NCI-H2107 (cell line): ENCODE results near the gene KRTAP12-2.
"Not testable (repeated sequence)": the region's sequence is repeated elsewhere in the genome, so short reads cannot be mapped to it uniquely, and the experiment has no call there.

Experiments
- DNase-seq: peaks from one replicate; lab custom pipeline; 2025; lab: John Stamatoyannopoulos, UW

KRTAP12-2 gene

GRCh38 chr21:44684077-44684476 lies 17.4 kb upstream of the KRTAP12-2 start:
- no peak for DNase-seq

DNA sequence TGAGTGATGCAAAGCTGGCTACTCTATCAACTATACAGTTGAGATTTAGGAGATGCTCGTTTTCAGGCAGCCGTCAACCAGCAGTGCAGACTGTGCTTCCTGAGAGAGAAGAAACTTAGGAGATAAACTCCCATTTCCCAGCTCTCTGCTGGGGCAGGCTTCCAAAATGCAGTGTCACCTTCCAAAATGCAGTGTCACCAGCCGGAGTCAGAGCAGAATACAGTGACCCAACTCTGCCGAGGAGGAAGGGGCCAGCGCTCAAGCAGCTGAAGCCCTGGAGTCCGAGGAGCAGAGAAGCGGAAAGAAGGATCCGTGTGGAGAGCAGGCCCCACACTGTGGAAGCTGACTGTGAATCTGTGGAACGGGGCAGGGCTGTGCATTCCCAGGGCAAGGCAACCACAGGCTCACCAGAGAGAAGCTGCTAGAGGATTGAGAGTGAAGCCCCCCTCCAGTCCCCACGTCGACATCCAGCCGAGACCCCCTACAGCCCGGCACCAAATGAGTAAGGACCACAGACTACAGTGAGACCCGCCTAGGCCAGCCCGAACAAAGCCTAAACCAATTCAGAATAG lies 15.9 kb upstream of the KRTAP12-2 start:
- no peak for DNase-seq

DNA sequence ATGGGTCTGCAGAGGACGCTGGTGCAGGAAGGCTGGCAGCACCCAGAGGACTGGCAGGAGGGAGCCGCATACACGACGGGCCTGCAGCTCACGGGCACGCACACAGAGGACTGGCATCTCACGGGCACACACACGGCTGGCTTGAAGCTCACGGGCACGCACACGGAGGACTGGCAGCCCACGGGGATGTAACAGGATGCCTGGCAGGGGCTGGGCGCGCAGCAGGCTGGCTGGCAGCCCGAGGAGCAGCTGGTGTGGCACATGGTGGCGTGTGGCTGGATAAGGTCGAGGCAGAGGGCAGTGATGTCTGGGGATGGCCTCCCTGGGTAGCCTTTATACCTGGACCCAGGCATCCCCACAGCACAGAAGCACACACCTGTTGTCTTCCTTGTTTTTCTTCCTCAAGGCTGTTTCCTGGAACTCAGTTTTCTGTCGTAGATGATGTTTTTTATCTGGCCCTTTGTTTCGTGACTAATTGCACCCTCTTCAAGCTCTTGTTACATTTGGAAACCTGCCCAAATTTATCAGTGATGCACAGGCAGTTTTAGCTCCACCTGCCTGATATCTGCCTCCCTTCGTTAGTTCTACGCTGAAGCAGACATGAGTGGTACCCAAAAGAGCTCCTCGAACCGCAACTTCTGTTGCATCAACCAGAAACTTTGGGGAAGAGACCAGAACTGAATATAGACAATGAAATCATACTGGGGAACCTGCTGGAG lies 15.3 kb upstream of the KRTAP12-2 start, which contains the start of gene KRTAP12-1:
TSS of gene KRTAP12-1 (minus strand) at position 303 of the 719 bp plus-strand sequence. CDS start at position 263, 40 bp downstream.
- DNase-seq, result peak; percentile 83

GRCh38 chr21:44681152-44681551 lies 14.4 kb upstream of the KRTAP12-2 start:
- no peak for DNase-seq

DNA sequence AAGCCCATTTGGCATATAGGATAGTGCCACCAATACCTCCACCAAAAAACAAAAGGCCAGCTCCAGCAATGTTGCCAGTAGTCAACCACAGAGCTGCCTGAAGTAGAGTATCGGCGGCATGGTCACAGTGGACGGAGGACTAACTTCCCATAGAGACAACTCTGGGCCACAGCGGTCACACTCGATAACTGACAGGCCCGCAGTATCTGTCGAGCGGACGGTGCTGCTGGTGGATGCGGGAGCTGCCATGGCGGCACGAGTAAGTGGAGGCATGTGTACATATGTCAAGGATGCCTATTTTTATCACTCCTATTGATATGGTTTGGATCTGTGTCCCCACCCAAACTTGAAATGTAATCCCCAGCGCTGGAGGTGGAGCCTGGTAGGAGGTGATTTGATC lies 11.2 kb upstream of the KRTAP12-2 start:
- no peak for DNase-seq

- no peak for DNase-seq
These were observed 5.2 kb upstream of the KRTAP12-2 start for GRCh38 chr21:44671911-44672310.

DNA sequence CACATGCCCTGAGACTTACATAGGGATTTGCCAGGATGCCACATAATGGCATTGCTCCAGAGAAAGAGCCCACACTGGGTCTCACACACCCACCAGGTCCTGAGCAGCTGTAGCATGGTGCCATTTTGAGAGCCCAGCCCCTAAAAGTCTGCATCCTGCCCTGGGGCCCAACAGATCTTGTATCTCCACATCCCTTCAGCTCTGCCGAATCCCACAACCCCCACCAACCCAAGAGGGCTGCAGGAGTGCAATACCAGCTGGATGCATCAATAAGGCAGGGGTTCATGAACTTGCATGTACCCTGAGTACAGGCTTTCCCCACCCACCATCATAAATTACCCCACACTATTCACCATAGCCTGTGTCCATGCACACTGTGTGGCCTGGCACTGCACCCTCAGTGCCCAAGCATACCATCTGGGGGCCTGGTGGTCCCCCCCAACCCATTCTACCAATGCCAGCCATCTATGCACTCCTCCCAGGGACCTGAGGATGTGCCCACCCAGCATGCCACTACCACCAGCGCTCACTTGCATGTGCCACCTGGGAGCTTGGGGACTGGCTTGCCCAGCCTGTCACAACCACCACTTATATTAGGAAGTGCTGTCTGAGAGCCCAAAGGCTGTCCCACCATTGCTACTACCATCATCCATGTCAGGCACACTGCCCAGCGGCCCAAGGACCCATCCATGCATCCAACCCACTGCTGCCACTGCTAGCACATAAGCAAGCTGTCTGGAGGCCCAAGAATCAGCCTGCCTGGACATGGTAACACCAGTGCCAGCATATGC lies 4.1 kb upstream of the KRTAP12-2 start:
- DNase-seq, result no peak

GRCh38 chr21:44667612-44668011 lies 885 bp upstream of the KRTAP12-2 start:
- DNase-seq, result no peak

DNA sequence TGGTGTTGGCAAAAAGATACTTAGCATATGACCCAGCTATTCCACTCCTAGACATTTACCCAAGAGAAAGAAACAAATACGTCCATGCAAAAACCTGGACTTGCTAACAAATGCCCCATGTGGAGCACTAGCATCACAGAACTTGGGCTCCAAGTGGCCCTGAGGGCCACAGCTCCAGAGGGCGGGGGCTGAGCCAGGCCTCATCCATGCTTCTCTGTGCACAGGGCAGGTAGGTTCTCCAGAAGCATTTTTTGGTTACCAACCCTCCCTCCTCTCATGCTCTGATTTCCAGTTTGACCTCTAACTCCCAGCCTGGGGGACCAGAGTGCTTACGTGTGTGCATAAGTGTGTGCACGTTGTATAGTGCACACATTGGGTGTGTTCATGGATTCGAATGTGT lies 2.0 kb downstream of the KRTAP12-2 start:
- DNase-seq, result no peak

GRCh38 chr21:44661567-44661966 lies 5.2 kb downstream of the KRTAP12-2 start:
- DNase-seq, result not testable (repeated sequence)

GRCh38 chr21:44658913-44659595 lies 7.7 kb downstream of the KRTAP12-2 start:
- DNase-seq, result no peak

- no peak for DNase-seq
These were observed 8.2 kb downstream of the KRTAP12-2 start for GRCh38 chr21:44658541-44658910.

DNA sequence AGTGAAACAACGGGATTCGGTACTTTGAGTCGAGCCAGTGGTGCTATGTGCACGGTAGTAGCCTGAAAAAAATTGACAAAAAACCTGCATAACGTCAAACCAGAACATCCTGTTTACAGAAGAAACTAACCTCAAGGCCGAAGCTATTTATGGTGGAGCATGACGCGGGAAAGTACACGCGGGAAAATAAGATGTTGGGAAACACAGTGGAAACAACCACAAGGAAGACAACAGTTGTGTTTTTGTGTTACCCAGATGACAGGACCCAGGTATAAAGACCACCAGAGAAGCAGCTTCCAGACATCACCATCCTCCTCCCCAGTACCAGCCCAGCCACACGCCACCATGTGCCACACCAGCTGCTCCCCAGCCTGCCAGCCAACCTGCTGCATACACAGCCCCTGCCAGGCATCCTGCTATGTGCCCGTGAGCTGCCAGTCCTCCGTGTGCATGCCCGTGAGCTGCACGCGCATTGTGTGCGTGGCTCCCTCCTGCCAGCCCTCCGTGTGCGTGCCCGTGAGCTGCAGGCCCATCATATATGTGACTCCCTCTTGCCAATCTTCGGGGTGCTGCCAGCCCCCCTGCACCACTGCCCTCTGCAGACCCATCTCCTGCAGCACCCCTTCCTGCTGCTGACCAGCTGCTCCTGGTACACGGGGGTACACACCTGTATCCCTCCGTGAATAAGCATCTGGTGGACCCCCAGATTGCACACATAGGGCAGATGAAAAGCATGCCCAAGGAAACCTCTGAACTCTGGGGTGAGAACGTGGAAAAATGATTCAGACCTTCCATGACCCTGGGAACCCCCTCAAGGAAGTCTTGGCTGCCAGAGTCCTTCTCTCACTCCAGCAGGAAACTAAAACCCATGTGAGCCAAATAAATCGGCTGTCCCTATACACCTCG lies 8.8 kb downstream of the KRTAP12-2 start, which contains the start of gene KRTAP12-3:
TSS of gene KRTAP12-3 (plus strand) at position 298 of the 906 bp plus-strand sequence. CDS start at position 346, 48 bp downstream.
- no peak for DNase-seq

DNA sequence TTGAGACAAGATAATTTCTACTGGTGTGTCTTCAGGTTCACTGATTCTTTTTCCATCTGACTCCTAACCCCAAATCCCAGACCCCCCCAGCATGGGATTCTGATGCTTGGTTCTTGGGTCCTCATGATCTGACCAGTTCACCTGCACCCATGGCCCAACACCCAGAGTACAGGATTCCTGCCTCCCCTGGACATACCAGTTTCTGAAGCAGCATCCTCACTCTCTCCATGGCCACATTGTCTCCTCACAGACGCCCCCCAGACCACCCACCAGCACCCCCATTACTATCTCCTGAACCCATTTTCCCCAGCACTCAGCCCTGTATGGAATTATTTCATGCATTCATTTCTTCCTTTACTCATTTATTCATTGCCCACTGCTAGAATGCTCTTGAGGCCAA lies 9.9 kb downstream of the KRTAP12-2 start:
- DNase-seq, result no peak

GRCh38 chr21:44654576-44655175 lies 12.1 kb downstream of the KRTAP12-2 start, which contains the start of gene KRTAP12-4:
TSS of gene KRTAP12-4 (minus strand) at chr21:44654659. CDS start at chr21:44654614, 45 bp downstream.
- no peak for DNase-seq

DNA sequence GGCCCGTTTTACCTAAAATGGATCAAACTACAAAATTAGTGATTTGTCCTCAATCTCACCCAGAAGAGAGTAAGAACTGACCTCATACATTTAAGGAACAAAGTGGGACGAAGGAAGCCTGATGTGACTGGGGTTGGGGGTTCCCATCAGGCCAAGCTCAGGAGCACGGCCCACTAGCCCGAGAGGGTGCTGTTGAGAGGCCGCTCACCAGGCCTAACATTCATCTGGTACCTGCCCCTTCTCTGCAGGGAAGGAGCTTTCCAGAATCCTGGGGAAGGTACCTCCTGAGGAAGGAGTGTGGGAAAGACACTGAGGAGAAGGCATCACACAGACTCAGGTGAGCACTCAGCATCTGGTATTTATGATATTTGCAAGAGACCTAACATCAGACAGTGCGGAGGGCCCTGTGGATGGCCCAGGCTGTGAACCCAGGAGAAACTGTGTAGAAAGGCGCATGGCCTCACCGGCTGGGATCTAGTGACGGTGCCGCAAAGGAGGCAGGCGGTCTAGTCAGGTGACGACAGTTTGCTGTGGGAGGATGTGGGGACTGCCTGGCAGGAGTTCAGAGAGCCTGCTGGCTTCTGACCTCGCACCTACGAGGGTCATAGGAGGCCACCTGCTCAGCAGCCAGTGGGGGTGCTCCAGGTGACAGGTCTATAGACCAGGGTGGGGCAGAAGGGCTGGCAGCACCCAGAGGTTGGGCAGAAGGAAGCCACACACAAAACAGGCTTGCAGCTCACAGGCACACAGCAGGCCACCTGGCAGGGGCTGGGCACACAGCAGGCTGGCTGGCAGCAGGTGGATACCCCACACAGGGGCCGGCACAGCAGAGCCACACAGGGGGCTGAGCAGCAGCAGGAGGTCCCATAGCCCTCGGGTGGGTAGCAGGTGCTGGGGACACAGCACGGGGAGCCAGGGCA lies 12.8 kb downstream of the KRTAP12-2 start:
- DNase-seq, result no peak

DNA sequence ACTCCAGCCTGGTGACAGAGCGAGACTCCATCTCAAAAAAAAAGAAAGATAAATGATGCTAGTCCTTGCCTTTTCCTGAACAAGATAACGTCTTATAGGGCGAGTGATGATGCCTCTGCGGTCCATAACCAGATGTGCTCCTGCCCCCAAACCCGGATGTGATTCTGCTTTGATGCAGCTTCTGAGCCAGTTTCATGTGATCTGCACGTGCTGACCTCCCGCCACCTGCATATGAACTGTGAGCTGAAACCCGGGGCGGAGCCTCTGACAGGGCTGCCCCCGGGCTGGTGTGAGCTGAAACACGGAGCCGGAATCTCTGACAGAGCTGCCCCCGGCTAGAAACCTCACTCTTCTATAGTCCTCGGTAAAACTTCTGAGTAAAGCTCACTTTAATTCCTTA lies 13.6 kb downstream of the KRTAP12-2 start:
- no peak for DNase-seq

- no peak for DNase-seq
These were observed 15.6 kb downstream of the KRTAP12-2 start for GRCh38 chr21:44650973-44651675.
